ENCODE data around the gene UBE2J1. TPM values are rescaled to one million over a fixed set of nuclear protein-coding genes. Genes with fewer than 3 reads are reported as not detected.
A peak's percentile ranks its signal among the peaks of the same experiment; 100 is the strongest.

The UBE2J1 gene
- total and polyA plus RNA-seq, 10 of the 15 experiments (the other 5 are each of a cell fraction or from before 2014, with no cell fraction given): 48.7 to 131 (median 90.0) TPM

- Histone ChIP-seq H3K4me3 (peak overlapping the region; percentile 98), H3K27ac (ENCODE audit: control insufficient read depth, insufficient read depth) (peak overlapping the region; percentile 97), H3K4me2 (ENCODE audit: control insufficient read depth, insufficient read depth) (peak overlapping the region; percentile 95), H4K20me1 (ENCODE audit: control insufficient read depth, insufficient read depth) (no peaks in the 10 kb centered on the region; the same call in none of the 2 replicates), H3K9ac (ENCODE audit: control insufficient read depth, insufficient read depth, low read length) (peak overlapping the region; percentile 99), H3K4me1 (ENCODE audit: control insufficient read depth, insufficient read depth, low read length) (peaks cover 47% of the 10 kb centered on the region), H3K9me3 (replicated peaks; ENCODE audit: control insufficient read depth, insufficient read depth, low read length) (no peaks in the 10 kb centered on the region; the same call in 2 of the 3 replicates), H3K36me3 (ENCODE audit: control insufficient read depth in 2 of 2, insufficient read depth in 2 of 2, low read length in 1 of 2) (peaks cover 0 to 5% of the 10 kb centered on the region in 2 experiments; a peak in 1 of 4 replicates), H2AFZ (ENCODE audit: control insufficient read depth, low read depth, low read length) (no peak overlapping the region), H3K79me2 (ENCODE audit: control insufficient read depth, insufficient read depth, low read length) (peaks cover 95% of the 10 kb centered on the region), H3K27me3 (replicated peaks in 1 of 2; ENCODE audit: control insufficient read depth in 2 of 2, insufficient read depth in 2 of 2, low read length in 1 of 2) (no peaks in the 10 kb centered on the region)
- ATAC-seq (peak; percentile 20), FAIRE-seq (no peak), DNase-seq (ENCODE audit: low read depth, low spot score) (no peak)
- RAD21 ChIA-PET (ENCODE audit: unreplicated experiment): interaction anchor here (0.6 to 12.7 kb wide), 18 partner anchors 8 to 592 kb away, joined by 3 to 187 read pairs (median 4); partner anchors contain the start of genes PM20D2 and PNRC1
- 0% methylated on average over 4 of the region's 4 CpGs for WGBS (ENCODE audit: insufficient coverage, insufficient replicate concordance, low lambda C conversion rate, missing lambda C conversion rate)
- SMC1A ChIA-PET (ENCODE audit: uncharacterized antibody, unreplicated experiment): interaction anchor here (1.0 to 12.6 kb wide), 13 partner anchors 8 to 270 kb away, joined by 3 to 252 read pairs (median 4); partner anchors contain the start of gene PNRC1
- intact Hi-C loops (cut with micrococcal nuclease; ENCODE audit: unreplicated experiment): loop anchor here (2.0 to 10.0 kb wide), 5 partner anchors 52 to 464 kb away; partner anchors contain the start of genes MDN1 and PM20D2
- no TSS peak for BruUV-seq (replicated peaks)
- CTCF ChIA-PET: interaction anchor here (0.6 to 17.0 kb wide), 13 partner anchors 9 to 1009 kb away, joined by 3 to 260 read pairs (median 6); no protein-coding TSS in a partner anchor
- in situ Hi-C loops (cut with MboI): no loop called here
- POLR2A ChIA-PET: interaction anchor here (0.5 to 5.9 kb wide), 21 partner anchors 8 to 1366 kb away, joined by 3 to 51 read pairs (median 4); partner anchors contain the start of genes LYRM2, PNRC1 and RNGTT
- TF ChIP-seq GATAD2B (conservative IDR thresholded peaks at IDR 0.05; ENCODE audit: low read depth) (0 out of 2 replicates have a peak, but pooled peaks have one; percentile 60), CTCF (IDR thresholded peaks at IDR 0.05 in 2 of 3, conservative IDR thresholded peaks at IDR 0.05 in 1 of 3; ENCODE audit: control insufficient read depth in 2 of 3, extremely low read depth in 1 of 3, insufficient read depth in 1 of 3, low read depth in 3 of 3, low read length in 3 of 3) (no peak), MLLT1 (IDR thresholded peaks at IDR 0.05) (no peak), RBBP5 (conservative IDR thresholded peaks at IDR 0.05) (no peak), IRF4 (IDR thresholded peaks at IDR 0.05; ENCODE audit: low read depth, low read length) (peak; percentile 29; the same call in 1 of the 2 replicates), BHLHE40 (IDR thresholded peaks at IDR 0.05; ENCODE audit: borderline replicate concordance in 1 of 2, low read depth in 2 of 2, low read length in 1 of 2) (no peak), CBFB (IDR thresholded peaks at IDR 0.05; ENCODE audit: low read depth) (no peak), YBX1 (IDR thresholded peaks at IDR 0.05) (no peak), RAD51 (IDR thresholded peaks at IDR 0.05) (peak; percentile 49), NRF1 (conservative IDR thresholded peaks at IDR 0.05; ENCODE audit: low read depth, low read length) (no peak), MEF2A (IDR thresholded peaks at IDR 0.05; ENCODE audit: insufficient read depth, low read depth, low read length) (peak; percentile 78), CHD2 (IDR thresholded peaks at IDR 0.05; ENCODE audit: borderline replicate concordance, low read depth, low read length) (no peak), TBL1XR1 (IDR thresholded peaks at IDR 0.05; ENCODE audit: low read depth, low read length) (no peak)
- TF ChIP-seq, protein P1, sequence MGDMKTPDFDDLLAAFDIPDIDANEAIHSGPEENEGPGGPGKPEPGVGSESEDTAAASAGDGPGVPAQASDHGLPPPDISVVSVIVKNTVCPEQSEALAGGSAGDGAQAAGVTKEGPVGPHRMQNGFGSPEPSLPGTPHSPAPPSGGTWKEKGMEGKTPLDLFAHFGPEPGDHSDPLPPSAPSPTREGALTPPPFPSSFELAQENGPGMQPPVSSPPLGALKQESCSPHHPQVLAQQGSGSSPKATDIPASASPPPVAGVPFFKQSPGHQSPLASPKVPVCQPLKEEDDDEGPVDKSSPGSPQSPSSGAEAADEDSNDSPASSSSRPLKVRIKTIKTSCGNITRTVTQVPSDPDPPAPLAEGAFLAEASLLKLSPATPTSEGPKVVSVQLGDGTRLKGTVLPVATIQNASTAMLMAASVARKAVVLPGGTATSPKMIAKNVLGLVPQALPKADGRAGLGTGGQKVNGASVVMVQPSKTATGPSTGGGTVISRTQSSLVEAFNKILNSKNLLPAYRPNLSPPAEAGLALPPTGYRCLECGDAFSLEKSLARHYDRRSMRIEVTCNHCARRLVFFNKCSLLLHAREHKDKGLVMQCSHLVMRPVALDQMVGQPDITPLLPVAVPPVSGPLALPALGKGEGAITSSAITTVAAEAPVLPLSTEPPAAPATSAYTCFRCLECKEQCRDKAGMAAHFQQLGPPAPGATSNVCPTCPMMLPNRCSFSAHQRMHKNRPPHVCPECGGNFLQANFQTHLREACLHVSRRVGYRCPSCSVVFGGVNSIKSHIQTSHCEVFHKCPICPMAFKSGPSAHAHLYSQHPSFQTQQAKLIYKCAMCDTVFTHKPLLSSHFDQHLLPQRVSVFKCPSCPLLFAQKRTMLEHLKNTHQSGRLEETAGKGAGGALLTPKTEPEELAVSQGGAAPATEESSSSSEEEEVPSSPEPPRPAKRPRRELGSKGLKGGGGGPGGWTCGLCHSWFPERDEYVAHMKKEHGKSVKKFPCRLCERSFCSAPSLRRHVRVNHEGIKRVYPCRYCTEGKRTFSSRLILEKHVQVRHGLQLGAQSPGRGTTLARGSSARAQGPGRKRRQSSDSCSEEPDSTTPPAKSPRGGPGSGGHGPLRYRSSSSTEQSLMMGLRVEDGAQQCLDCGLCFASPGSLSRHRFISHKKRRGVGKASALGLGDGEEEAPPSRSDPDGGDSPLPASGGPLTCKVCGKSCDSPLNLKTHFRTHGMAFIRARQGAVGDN (IDR thresholded peaks at IDR 0.05): no peak
These were observed 2.1 kb downstream of the UBE2J1 start for GRCh38 chr6:89350281-89350966.
